ENCODE results near the gene ICE2. TPM values are rescaled to one million over a fixed set of nuclear protein-coding genes. Genes with fewer than 3 reads are reported as not detected.

ICE2 gene
- total RNA-seq, 2 donors from 2014 or later, result 89.4 to 99.7 TPM

DNA sequence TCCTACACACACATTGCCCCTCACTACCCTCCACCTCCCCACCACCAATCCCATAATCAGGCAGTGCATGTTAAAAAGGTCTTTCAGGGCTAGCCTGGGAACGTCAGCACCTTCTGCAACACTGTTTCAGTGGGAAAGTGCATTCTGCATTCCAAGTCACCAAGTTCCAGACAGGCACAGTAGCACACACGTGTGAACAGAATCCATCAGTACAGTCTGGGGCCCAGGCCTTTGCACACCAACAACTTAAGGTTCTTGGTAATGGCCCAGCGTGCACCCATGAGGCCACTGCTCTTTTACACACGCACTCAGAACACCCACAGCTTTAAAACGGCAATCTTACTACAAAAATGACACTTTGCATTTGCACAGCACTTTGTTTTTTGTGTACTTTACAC, 82.4 kb downstream of the ICE2 start:
- Mint-ChIP-seq H3K4me3 (peak overlapping the region; percentile 86), H3K4me1 (peaks cover 47% of the 10 kb centered on the region), H3K27ac (peak overlapping the region; percentile 93), H3K27me3 (ENCODE audit: insufficient read depth) (peaks cover 25% of the 10 kb centered on the region), H3K9me3 (no peaks in the 10 kb centered on the region), H3K36me3 (ENCODE audit: low read depth) (peaks cover 18% of the 10 kb centered on the region)
- H3K4me3 ChIP-seq (ENCODE audit: low read length), result peak overlapping the region; percentile 98
- H3K9ac ChIP-seq (ENCODE audit: extremely low read depth, low read length, poor library complexity, severe bottlenecking), result peak overlapping the region; percentile 96
- TF ChIP-seq, protein P1, sequence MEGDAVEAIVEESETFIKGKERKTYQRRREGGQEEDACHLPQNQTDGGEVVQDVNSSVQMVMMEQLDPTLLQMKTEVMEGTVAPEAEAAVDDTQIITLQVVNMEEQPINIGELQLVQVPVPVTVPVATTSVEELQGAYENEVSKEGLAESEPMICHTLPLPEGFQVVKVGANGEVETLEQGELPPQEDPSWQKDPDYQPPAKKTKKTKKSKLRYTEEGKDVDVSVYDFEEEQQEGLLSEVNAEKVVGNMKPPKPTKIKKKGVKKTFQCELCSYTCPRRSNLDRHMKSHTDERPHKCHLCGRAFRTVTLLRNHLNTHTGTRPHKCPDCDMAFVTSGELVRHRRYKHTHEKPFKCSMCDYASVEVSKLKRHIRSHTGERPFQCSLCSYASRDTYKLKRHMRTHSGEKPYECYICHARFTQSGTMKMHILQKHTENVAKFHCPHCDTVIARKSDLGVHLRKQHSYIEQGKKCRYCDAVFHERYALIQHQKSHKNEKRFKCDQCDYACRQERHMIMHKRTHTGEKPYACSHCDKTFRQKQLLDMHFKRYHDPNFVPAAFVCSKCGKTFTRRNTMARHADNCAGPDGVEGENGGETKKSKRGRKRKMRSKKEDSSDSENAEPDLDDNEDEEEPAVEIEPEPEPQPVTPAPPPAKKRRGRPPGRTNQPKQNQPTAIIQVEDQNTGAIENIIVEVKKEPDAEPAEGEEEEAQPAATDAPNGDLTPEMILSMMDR (conservative IDR thresholded peaks at IDR 0.05), result no peak
- peaks cover 32% of the 10 kb centered on the region for H3K36me3 ChIP-seq (ENCODE audit: control insufficient read depth, insufficient read depth, low read length)
- no peak for DNase-seq
- peaks cover 30% of the 10 kb centered on the region for H3K4me1 ChIP-seq (ENCODE audit: control insufficient read depth, insufficient read depth, low read length)
- H3K27me3 ChIP-seq (ENCODE audit: control insufficient read depth, insufficient read depth, low read length, poor library complexity, severe bottlenecking), result no peaks in the 10 kb centered on the region
- WGBS, 2 experiments (ENCODE audit: insufficient coverage in 1 of 2, insufficient read length in 1 of 2), result 59 to 62% methylated on average over 5 of the region's 5 CpGs
- H3K9me3 ChIP-seq (ENCODE audit: control insufficient read depth, low read length), result no peaks in the 10 kb centered on the region
- no peak overlapping the region for H3K27ac ChIP-seq (ENCODE audit: low read depth, low read length)

DNA sequence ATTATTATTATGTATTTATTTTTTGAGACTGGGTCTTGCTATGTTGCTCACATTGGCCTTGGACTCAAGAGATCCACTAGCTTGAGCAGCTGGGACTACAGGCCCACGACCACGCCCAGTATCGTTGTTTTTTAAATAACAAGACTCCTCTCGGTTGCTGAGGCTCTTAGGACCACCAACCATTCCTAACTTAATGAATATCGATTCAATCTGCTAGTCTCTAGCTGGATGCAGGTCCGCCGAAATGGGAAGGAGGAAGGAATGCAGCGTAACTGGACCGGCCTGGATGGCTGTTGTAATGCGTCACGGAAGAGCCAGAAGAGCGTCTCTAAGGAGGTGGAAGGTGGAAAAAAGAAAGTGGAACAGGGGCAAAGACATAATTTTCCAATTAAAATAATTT, 82.8 kb downstream of the ICE2 start:
- peaks cover 32% of the 10 kb centered on the region for H3K36me3 ChIP-seq (ENCODE audit: control insufficient read depth, insufficient read depth, low read length)
- H3K27ac Mint-ChIP-seq, result no peak overlapping the region
- 85 to 91% methylated on average over 5 to 12 of the region's 12 CpGs for WGBS, 2 experiments (ENCODE audit: insufficient coverage in 1 of 2, insufficient read length in 1 of 2)
- no peaks in the 10 kb centered on the region for H3K9me3 Mint-ChIP-seq
- H3K9me3 ChIP-seq (ENCODE audit: control insufficient read depth, low read length), result no peaks in the 10 kb centered on the region
- peaks cover 18% of the 10 kb centered on the region for H3K36me3 Mint-ChIP-seq (ENCODE audit: low read depth)
- H3K4me3 Mint-ChIP-seq, result peak overlapping the region; percentile 86
- H3K27me3 ChIP-seq (ENCODE audit: control insufficient read depth, insufficient read depth, low read length, poor library complexity, severe bottlenecking), result no peaks in the 10 kb centered on the region
- H3K27ac ChIP-seq (ENCODE audit: low read depth, low read length), result no peak overlapping the region
- TF ChIP-seq, protein P1 (conservative IDR thresholded peaks at IDR 0.05), result no peak
- DNase-seq, result no peak
- peak overlapping the region; percentile 96 for H3K9ac ChIP-seq (ENCODE audit: extremely low read depth, low read length, poor library complexity, severe bottlenecking)
- peak overlapping the region; percentile 98 for H3K4me3 ChIP-seq (ENCODE audit: low read length)
- peaks cover 51% of the 10 kb centered on the region for H3K4me1 Mint-ChIP-seq
- H3K27me3 Mint-ChIP-seq (ENCODE audit: insufficient read depth), result peaks cover 25% of the 10 kb centered on the region
- peaks cover 30% of the 10 kb centered on the region for H3K4me1 ChIP-seq (ENCODE audit: control insufficient read depth, insufficient read depth, low read length)

DNA sequence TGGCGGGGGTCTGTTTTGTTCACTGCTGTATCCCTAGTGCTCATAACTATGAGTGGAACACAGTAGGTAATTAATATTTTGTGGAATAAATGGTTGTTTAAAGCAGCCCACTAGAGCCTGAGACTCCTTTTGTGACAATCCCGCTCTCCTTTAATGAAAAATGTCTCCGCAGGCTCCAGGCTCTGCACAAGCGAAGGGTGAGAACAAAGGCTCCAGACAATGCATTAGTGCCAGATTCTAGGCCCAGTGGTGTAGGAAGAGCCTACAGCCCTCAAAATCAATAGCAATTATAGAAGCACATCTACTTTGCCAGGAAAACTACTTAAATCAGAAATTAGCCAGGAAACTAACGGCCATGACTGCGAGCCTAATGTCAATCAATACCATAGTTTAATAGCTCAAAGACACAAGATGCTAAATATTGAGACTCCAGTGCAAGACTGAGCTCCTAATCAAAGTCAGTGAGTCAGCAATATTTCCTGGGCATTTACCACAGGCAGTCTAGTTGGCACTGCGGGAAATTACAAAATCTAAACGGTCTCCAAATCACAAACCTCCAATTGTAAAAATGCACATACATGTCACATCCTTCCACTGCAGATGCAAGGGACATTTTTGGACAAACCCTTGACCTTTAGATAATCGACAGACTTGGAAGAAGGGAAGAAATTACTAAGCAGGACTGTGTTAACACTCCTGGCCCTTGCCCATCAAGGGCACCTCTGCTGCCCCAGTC, 83.5 kb downstream of the ICE2 start:
- Mint-ChIP-seq H3K27ac (no peak overlapping the region), H3K4me3 (no peak overlapping the region), H3K9me3 (no peaks in the 10 kb centered on the region), H3K36me3 (ENCODE audit: low read depth) (peaks cover 18% of the 10 kb centered on the region), H3K27me3 (ENCODE audit: insufficient read depth) (peaks cover 25% of the 10 kb centered on the region), H3K4me1 (peaks cover 58% of the 10 kb centered on the region)
- Histone ChIP-seq H3K4me3 (ENCODE audit: low read length) (peak overlapping the region; percentile 98), H3K27ac (ENCODE audit: low read depth, low read length) (no peak overlapping the region), H3K9me3 (ENCODE audit: control insufficient read depth, low read length) (no peaks in the 10 kb centered on the region), H3K27me3 (ENCODE audit: control insufficient read depth, insufficient read depth, low read length, poor library complexity, severe bottlenecking) (no peaks in the 10 kb centered on the region), H3K4me1 (ENCODE audit: control insufficient read depth, insufficient read depth, low read length) (peaks cover 35% of the 10 kb centered on the region), H3K9ac (ENCODE audit: extremely low read depth, low read length, poor library complexity, severe bottlenecking) (peak overlapping the region; percentile 8), H3K36me3 (ENCODE audit: control insufficient read depth, insufficient read depth, low read length) (peaks cover 37% of the 10 kb centered on the region)
- no peak for DNase-seq
- 91 to 98% methylated on average over 5 to 9 of the region's 9 CpGs for WGBS, 2 experiments (ENCODE audit: insufficient coverage in 1 of 2, insufficient read length in 1 of 2)
- TF ChIP-seq, protein P1 (conservative IDR thresholded peaks at IDR 0.05), result no peak

All from endodermal cell (in vitro differentiated cells).